ENCODE data around the gene MTHFD1.

The MTHFD1 gene

DNA sequence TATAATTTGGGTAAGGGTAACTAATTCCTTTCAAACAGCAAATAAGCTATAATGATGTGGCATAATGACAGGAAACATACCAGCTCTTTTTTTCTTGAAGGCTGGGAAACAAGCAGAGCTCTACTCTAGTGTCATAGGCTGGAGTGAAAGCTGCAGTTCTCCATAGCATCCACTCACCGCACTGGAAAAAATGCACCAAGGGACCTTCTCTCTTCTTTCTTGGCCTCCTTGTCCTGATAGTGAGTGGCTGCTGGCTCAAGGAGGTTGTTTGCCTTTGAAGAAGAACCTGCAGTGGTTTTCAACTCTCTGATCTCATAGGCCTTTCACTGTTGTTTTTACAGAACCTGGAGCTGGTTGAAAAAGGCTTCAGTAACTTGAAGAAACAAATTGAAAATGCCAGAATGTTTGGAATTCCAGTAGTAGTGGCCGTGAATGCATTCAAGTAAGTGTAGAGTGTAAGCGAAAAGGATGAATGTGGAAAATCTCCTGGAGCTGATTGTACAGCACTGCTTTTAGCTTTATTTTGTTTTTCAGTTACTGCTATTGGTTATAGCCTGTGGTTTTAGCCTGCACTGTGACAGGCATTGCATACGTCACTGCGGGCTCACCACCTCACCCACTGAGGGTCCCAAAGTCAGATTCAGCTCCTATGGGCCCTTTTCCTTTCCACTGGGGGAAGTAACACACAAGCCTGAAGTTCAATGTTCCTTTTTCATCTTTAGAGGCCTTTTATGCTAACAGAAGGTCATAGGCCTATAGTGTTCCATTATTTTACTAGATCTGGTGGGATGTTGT lies 59.9 kb downstream of the MTHFD1 start:
- no peak for DNase-seq (ENCODE audit: low read depth in 1 of 2, low spot score in 1 of 2)
- Histone ChIP-seq H3K27me3 (ENCODE audit: insufficient read depth, poor library complexity, severe bottlenecking) (no peaks in the 10 kb centered on the region), H3K4me3 (replicated peaks; ENCODE audit: insufficient read depth, low read length) (no peak overlapping the region), H3K27ac (replicated peaks) (no peak overlapping the region)
- no peak for TF ChIP-seq GABPA (IDR thresholded peaks at IDR 0.05; ENCODE audit: low read depth)
- no peak for TF ChIP-seq REST (IDR thresholded peaks at IDR 0.05; ENCODE audit: insufficient replicate concordance, low read depth)

- TF ChIP-seq, protein P1, sequence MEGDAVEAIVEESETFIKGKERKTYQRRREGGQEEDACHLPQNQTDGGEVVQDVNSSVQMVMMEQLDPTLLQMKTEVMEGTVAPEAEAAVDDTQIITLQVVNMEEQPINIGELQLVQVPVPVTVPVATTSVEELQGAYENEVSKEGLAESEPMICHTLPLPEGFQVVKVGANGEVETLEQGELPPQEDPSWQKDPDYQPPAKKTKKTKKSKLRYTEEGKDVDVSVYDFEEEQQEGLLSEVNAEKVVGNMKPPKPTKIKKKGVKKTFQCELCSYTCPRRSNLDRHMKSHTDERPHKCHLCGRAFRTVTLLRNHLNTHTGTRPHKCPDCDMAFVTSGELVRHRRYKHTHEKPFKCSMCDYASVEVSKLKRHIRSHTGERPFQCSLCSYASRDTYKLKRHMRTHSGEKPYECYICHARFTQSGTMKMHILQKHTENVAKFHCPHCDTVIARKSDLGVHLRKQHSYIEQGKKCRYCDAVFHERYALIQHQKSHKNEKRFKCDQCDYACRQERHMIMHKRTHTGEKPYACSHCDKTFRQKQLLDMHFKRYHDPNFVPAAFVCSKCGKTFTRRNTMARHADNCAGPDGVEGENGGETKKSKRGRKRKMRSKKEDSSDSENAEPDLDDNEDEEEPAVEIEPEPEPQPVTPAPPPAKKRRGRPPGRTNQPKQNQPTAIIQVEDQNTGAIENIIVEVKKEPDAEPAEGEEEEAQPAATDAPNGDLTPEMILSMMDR (IDR thresholded peaks at IDR 0.05; ENCODE audit: insufficient read depth, low read length), result no peak
- TF ChIP-seq GABPA (IDR thresholded peaks at IDR 0.05; ENCODE audit: low read depth), result no peak
- TF ChIP-seq REST (IDR thresholded peaks at IDR 0.05; ENCODE audit: insufficient replicate concordance, low read depth), result no peak
- no peak for TF ChIP-seq SPI1 (IDR thresholded peaks at IDR 0.05; ENCODE audit: borderline replicate concordance, low read depth)
- no peak for TF ChIP-seq POLR2AphosphoS5 (IDR thresholded peaks at IDR 0.05; ENCODE audit: low read depth)
- Histone ChIP-seq H3K27me3 (ENCODE audit: insufficient read depth, poor library complexity, severe bottlenecking) (no peaks in the 10 kb centered on the region), H3K27ac (replicated peaks) (no peak overlapping the region), H3K4me3 (replicated peaks; ENCODE audit: insufficient read depth, low read length) (no peak overlapping the region)
- DNase-seq (ENCODE audit: low read depth in 1 of 2, low spot score in 1 of 2), result no peak
These were observed 62.1 kb downstream of the MTHFD1 start for GRCh38 chr14:64450255-64450654.

DNA sequence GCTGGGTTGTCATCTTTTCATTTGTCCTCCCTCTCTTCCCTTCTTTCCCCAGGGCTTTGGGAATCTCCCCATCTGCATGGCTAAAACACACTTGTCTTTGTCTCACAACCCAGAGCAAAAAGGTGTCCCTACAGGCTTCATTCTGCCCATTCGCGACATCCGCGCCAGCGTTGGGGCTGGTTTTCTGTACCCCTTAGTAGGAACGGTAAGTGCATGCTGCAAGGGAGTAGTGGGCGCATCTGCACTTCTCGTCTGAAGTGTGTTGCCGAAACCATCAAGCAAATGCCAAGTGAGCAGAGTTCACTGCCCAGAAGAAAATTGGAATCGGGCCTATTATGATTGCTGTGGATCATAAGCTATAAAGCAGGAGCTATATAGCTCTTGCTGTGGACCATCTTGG lies 66.5 kb downstream of the MTHFD1 start:
- TF ChIP-seq GABPA (IDR thresholded peaks at IDR 0.05; ENCODE audit: low read depth), result no peak
- TF ChIP-seq POLR2AphosphoS5 (IDR thresholded peaks at IDR 0.05; ENCODE audit: low read depth), result no peak
- no peak for TF ChIP-seq SPI1 (IDR thresholded peaks at IDR 0.05; ENCODE audit: borderline replicate concordance, low read depth)
- TF ChIP-seq REST (IDR thresholded peaks at IDR 0.05; ENCODE audit: insufficient replicate concordance, low read depth), result no peak
- TF ChIP-seq, protein P1 (IDR thresholded peaks at IDR 0.05; ENCODE audit: insufficient read depth, low read length), result no peak
- no peak overlapping the region for H3K4me3 ChIP-seq (replicated peaks; ENCODE audit: insufficient read depth, low read length)
- no peak overlapping the region for H3K27ac ChIP-seq (replicated peaks)
- no peak for DNase-seq (ENCODE audit: low read depth in 1 of 2, low spot score in 1 of 2)
- no peaks in the 10 kb centered on the region for H3K27me3 ChIP-seq (ENCODE audit: insufficient read depth, poor library complexity, severe bottlenecking)
